H1 (cell line): ENCODE measurements around the gene APEH. TPM values are rescaled to one million over a fixed set of nuclear protein-coding genes. Genes with fewer than 3 reads are reported as not detected.

Experiments used
- GABPA ChIP-seq: IDR thresholded peaks from 2 replicates; pipeline ENCODE4 v1.6.1; 2011; ENCODE audit warnings: mild to moderate bottlenecking, low read length, moderate library complexity, borderline replicate concordance; ENCODE audit not compliant: insufficient read depth
- SAP30 ChIP-seq: fragments of 300-600 bp; sonication (generic); IDR thresholded peaks from 2 replicates; pipeline ENCODE4 v1.7.1; 2012; ENCODE audit warnings: low read length, moderate library complexity, mild to moderate bottlenecking, inconsistent platforms; ENCODE audit not compliant: insufficient read depth, insufficient replicate concordance
- polyA plus RNA-seq, 7 experiments: library from polyadenylated mRNA; depleted of rRNA in 3 of 7; stranded (reverse) in 5 of 7; unstranded in 2 of 7; fragments of >200 nt in 5 of 7; fragments of 200-250 nt in 2 of 7; gene quantifications; 1 replicate in 5 of 7; 2 replicates in 1 of 7; 4 replicates in 1 of 7; pipeline versions ENCODE4 v1.2.1 to v1.2.3, GENCODE V29; 2011 to 2013; ENCODE audit warnings: missing spikeins in 2 of 7, mixed read lengths in 2 of 7
- total RNA-seq: library from RNA; stranded (reverse); fragmentation: NEBNext Ultra II Directional; extraction: Animal tissue kit (Norgen Biotek cat#: 25700); gene quantifications from 2 replicates; pipeline ENCODE4 v1.2.1, GENCODE V29; 2021

Gene APEH
- total and polyA plus RNA-seq, 2 of the 8 experiments (the other 6 are each of a cell fraction or from before 2014, with no cell fraction given) = 222 to 260 TPM

GRCh38 chr3:49702672-49703071 is 28.5 kb downstream of the APEH start (continued):
- TF ChIP-seq SAP30 (no peak), GABPA (no peak)
